Large intestine (tissue), 12 donors: ENCODE measurements around the gene C19orf25. TPM values are rescaled to one million over a fixed set of nuclear protein-coding genes. Genes with fewer than 3 reads are reported as not detected.
A peak's percentile ranks its signal among the peaks of the same experiment; 100 is the strongest.

Experiments
- DNase-seq, 2 donors: peaks; one replicate each; pipeline versions ENCODE4 v3.0.0 to v3.0.0-alpha.2; 2013
- H3K27ac ChIP-seq: one replicate; pipeline ENCODE4 v1.5.1; 2013; ENCODE audit warnings: low read length
- H3K27me3 ChIP-seq: 2 replicates; pipeline ENCODE4 v1.6.1; 2013; ENCODE audit warnings: low read length; ENCODE audit not compliant: control insufficient read depth, insufficient read depth
- H3K36me3 ChIP-seq: 2 replicates; pipeline ENCODE4 v1.6.1; 2013; ENCODE audit warnings: low read length; ENCODE audit not compliant: control insufficient read depth, insufficient read depth
- H3K4me1 ChIP-seq: one replicate; pipeline ENCODE4 v1.6.1; 2013; ENCODE audit warnings: low read length; ENCODE audit not compliant: control insufficient read depth, insufficient read depth
- H3K4me3 ChIP-seq: one replicate; pipeline ENCODE4 v1.5.1; 2013; ENCODE audit warnings: low read length
- H3K9me3 ChIP-seq: one replicate; pipeline ENCODE4 v1.6.1; 2013; ENCODE audit warnings: mild to moderate bottlenecking, low read depth, low read length, moderate library complexity; ENCODE audit not compliant: control insufficient read depth
- WGBS: methylation state at CpG from one replicate; pipeline ENCODE4 v1.1.5; 2013; ENCODE audit warnings: low lambda C conversion rate; ENCODE audit not compliant: insufficient coverage; 5-methylcytosine and 5-hydroxymethylcytosine counted together
- long read RNA-seq, 11 donors: transcript quantifications; one replicate each; lab custom pipeline, GENCODE V29; 2026
- polyA plus RNA-seq: library from polyadenylated mRNA; unstranded; fragments of 120-200 nt; gene quantifications from one replicate; pipeline ENCODE4 v1.2.1, GENCODE V29; 2013

Gene C19orf25
- 29.8 TPM for polyA plus RNA-seq
- long read RNA-seq, donor 1, transcript C19orf25-203 (3 exons, 1,837 nt), result major isoform, 10 of 16 reads
- long read RNA-seq, donor 1, partial matches to known transcripts, result 0 of 16 reads
- long read RNA-seq, donor 1, other reads (novel, unspliced or antisense), result 0 of 16 reads
- long read RNA-seq, donor 2, transcript C19orf25-203 (3 exons, 1,837 nt), result major isoform, 11 of 465 reads
- long read RNA-seq, donor 2, transcript C19orf25-211 (1 exons, 2,314 nt), result minor isoform, 10 of 465 reads
- long read RNA-seq, donor 2, partial matches to known transcripts, result 405 of 465 reads
- long read RNA-seq, donor 2, other reads (novel, unspliced or antisense), result 32 of 465 reads
- long read RNA-seq, donor 3, result 0 reads
- long read RNA-seq, donor 4, partial matches to known transcripts, result 0 of 3 reads
- long read RNA-seq, donor 4, other reads (novel, unspliced or antisense), result 0 of 3 reads
- long read RNA-seq, donor 5, transcript C19orf25-203 (3 exons, 1,837 nt), result major isoform, 5 of 11 reads
- long read RNA-seq, donor 5, partial matches to known transcripts, result 0 of 11 reads
- long read RNA-seq, donor 5, other reads (novel, unspliced or antisense), result 0 of 11 reads
- long read RNA-seq, donor 6, transcript C19orf25-203 (3 exons, 1,837 nt), result major isoform, 5 of 586 reads
- long read RNA-seq, donor 6, partial matches to known transcripts, result 358 of 586 reads
- long read RNA-seq, donor 6, other reads (novel, unspliced or antisense), result 213 of 586 reads
- long read RNA-seq, donor 7, transcript C19orf25-203 (3 exons, 1,837 nt), result major isoform, 5 of 8 reads
- long read RNA-seq, donor 7, partial matches to known transcripts, result 0 of 8 reads
- long read RNA-seq, donor 7, other reads (novel, unspliced or antisense), result 0 of 8 reads
- long read RNA-seq, donor 8, transcript C19orf25-203 (3 exons, 1,837 nt), result major isoform, 9 of 17 reads
- long read RNA-seq, donor 8, partial matches to known transcripts, result 0 of 17 reads
- long read RNA-seq, donor 8, other reads (novel, unspliced or antisense), result 0 of 17 reads
- long read RNA-seq, donor 9, transcript C19orf25-203 (3 exons, 1,837 nt), result major isoform, 11 of 28 reads
- long read RNA-seq, donor 9, transcript C19orf25-202 (2 exons, 2,403 nt), result minor isoform, 5 of 28 reads
- long read RNA-seq, donor 9, transcript C19orf25-211 (1 exons, 2,314 nt), result minor isoform, 10 of 28 reads
- long read RNA-seq, donor 9, partial matches to known transcripts, result 0 of 28 reads
- long read RNA-seq, donor 9, other reads (novel, unspliced or antisense), result 0 of 28 reads
- long read RNA-seq, donor 10, transcript C19orf25-211 (1 exons, 2,314 nt), result minor isoform, 7 of 26 reads
- long read RNA-seq, donor 10, transcript C19orf25-203 (3 exons, 1,837 nt), result major isoform, 15 of 26 reads
- long read RNA-seq, donor 10, partial matches to known transcripts, result 0 of 26 reads
- long read RNA-seq, donor 10, other reads (novel, unspliced or antisense), result 0 of 26 reads
- long read RNA-seq, donor 11, transcript C19orf25-203 (3 exons, 1,837 nt), result major isoform, 5 of 9 reads
- long read RNA-seq, donor 11, partial matches to known transcripts, result 0 of 9 reads
- long read RNA-seq, donor 11, other reads (novel, unspliced or antisense), result 0 of 9 reads

DNA sequence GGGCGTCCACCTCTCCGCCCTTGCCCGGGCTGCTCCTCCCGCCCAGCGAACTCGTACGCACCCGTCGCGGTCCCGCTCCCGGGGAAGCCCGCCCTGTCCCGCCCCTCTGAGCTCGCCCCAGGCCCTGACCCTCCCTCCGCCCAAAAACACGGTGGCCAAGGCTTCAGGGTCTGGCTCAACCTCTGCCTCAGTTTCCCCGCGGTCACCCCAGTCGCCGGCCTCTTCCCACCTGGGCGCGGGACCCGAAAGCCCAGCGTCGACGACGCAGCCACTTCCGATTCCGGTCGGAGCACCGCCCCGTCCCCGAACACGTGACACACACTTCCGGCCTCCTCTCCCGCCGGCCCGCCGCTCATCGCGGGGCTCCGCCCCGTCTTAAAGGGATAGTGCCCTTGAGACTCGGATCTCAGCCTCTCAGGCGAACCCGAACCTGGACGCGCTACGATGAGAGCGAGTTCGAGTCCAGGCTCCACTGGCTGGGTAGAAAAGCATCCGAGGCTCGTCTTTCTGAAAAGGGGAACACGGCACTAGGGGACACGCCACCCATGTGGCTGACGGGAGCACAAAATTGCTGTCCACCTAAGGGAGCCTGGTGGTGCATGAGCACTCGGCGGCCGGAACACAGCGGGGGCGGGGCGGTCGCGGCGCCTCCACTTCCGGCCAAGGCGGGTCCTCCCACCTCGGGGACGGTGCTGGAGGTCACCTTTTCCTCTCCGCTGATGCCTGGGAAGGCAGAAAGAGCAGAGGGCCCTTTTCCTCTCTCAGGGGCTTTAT is at the start of gene C19orf25:
TSS of gene C19orf25 (minus strand) at position 282 of the 774 bp plus-strand sequence. CDS start 312 bp downstream, outside the sequence.
- H3K9me3 ChIP-seq, result no peaks in the 10 kb centered on the region
- peak within 1 kb of the TSS; percentile 65 for H3K27ac ChIP-seq
- peak within 1 kb of the TSS; percentile 85 for H3K4me3 ChIP-seq
- no CpG with 5 or more reads among the region's 71 CpGs for WGBS
- H3K4me1 ChIP-seq, result peaks cover 3% of the 10 kb centered on the region
- no peaks in the 10 kb centered on the region for H3K27me3 ChIP-seq
- peaks cover 23% of the 10 kb centered on the region for H3K36me3 ChIP-seq
- DNase-seq, result peak; percentile 95 to 96

DNA sequence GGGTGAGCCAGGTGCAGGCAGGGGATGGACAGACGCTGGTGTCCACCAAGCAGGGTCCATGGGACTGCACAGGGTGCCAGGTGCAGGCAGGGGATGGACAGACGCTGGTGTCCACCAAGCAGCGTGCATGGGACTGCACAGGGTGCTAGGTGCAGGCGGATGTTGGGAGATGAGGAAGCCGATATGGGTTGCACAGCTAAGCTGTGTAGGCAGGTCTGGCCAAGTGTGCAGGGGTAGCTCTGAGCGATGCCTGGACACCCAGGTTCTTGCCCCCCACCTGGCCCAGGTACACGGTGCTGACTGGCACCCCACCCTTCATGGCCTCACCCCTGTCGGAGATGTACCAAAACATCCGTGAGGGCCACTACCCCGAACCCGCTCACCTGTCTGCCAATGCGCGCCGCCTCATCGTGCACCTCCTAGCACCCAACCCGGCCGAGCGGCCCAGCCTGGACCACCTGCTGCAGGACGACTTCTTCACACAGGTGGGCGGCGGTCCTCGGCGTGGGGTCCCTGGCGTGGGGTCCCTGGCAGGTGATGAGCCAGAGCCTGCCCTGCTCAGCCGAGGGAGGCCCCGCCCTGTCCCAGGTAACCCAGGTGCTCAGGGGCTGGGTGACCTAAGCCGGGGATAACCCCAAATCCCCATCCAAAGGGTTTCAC is 48.8 kb upstream of the C19orf25 start:
- peaks cover 3% of the 10 kb centered on the region for H3K9me3 ChIP-seq
- no peak overlapping the region for H3K4me3 ChIP-seq
- no peak for DNase-seq
- peaks cover 32% of the 10 kb centered on the region for H3K27me3 ChIP-seq
- H3K4me1 ChIP-seq, result no peaks in the 10 kb centered on the region
- no peak overlapping the region for H3K27ac ChIP-seq
- WGBS, result no CpG with 5 or more reads among the region's 27 CpGs
- no peaks in the 10 kb centered on the region for H3K36me3 ChIP-seq

GRCh38 chr19:1526979-1527649 is 48.1 kb upstream of the C19orf25 start:
- Histone ChIP-seq H3K36me3 (no peaks in the 10 kb centered on the region), H3K27ac (no peak overlapping the region), H3K27me3 (peaks cover 36% of the 10 kb centered on the region), H3K4me3 (no peak overlapping the region), H3K4me1 (no peaks in the 10 kb centered on the region), H3K9me3 (peaks cover 3% of the 10 kb centered on the region)
- DNase-seq, result no peak
- WGBS, result 76% methylated on average over 3 of the region's 18 CpGs

GRCh38 chr19:1526066-1526778 is 47.2 kb upstream of the C19orf25 start:
- Histone ChIP-seq H3K36me3 (no peaks in the 10 kb centered on the region), H3K4me1 (no peaks in the 10 kb centered on the region), H3K9me3 (peaks cover 3% of the 10 kb centered on the region), H3K4me3 (no peak overlapping the region), H3K27me3 (peaks cover 42% of the 10 kb centered on the region), H3K27ac (no peak overlapping the region)
- WGBS, result no CpG with 5 or more reads among the region's 33 CpGs
- DNase-seq, result no peak

DNA sequence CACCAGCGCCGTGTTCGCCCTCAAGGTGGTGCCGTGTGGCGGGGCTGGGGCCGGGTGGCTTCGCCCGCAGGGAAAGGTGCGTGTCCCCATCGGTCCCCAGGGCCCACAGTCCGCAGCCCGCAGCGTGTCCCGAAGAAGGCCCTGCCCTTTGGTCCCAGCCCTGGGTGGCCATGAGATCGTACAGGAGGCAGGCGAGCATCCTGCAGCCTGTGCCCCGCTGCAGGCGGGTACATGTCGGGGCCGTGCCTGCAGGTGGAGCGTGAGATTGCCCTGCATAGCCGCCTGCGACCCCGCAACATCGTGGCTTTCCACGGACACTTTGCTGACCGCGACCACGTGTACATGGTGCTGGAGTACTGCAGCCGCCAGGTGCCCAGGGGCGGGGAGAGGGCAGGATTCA is 46.3 kb upstream of the C19orf25 start:
- Histone ChIP-seq H3K36me3 (no peaks in the 10 kb centered on the region), H3K4me1 (no peaks in the 10 kb centered on the region), H3K27me3 (peaks cover 42% of the 10 kb centered on the region), H3K4me3 (no peak overlapping the region), H3K9me3 (peaks cover 3% of the 10 kb centered on the region), H3K27ac (no peak overlapping the region)
- WGBS, result no CpG with 5 or more reads among the region's 31 CpGs
- DNase-seq, result no peak

DNA sequence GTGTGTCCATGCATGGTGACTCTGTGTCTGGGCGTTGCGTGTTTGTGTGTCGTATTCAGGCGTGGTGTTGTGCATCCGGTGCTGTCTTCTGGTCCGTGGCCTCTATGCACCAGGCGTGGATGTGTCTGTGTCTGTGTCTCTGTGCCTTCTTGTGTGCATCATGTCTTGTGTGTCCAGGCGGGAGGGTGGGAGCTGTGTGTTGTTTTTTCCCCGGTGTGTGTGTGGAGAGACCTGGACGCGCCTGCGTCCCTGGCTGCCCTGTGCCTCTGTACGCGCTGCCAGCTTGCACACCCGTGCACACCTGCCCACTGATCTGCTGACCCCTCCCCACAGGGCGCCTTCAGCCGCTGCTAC is 45.9 kb upstream of the C19orf25 start:
- Histone ChIP-seq H3K27me3 (peaks cover 42% of the 10 kb centered on the region), H3K4me1 (no peaks in the 10 kb centered on the region)

GRCh38 chr19:1524287-1524971 is 45.4 kb upstream of the C19orf25 start:
- peaks cover 3% of the 10 kb centered on the region for H3K9me3 ChIP-seq
- no peak overlapping the region for H3K4me3 ChIP-seq
- H3K27me3 ChIP-seq, result peaks cover 42% of the 10 kb centered on the region
- H3K36me3 ChIP-seq, result no peaks in the 10 kb centered on the region
- no peak for DNase-seq
- WGBS, result no CpG with 5 or more reads among the region's 49 CpGs
- H3K4me1 ChIP-seq, result no peaks in the 10 kb centered on the region
- H3K27ac ChIP-seq, result no peak overlapping the region

More for the DNA sequence above, 45.9 kb upstream of the C19orf25 start:
- Histone ChIP-seq H3K4me3 (no peak overlapping the region), H3K9me3 (peaks cover 3% of the 10 kb centered on the region), H3K36me3 (no peaks in the 10 kb centered on the region), H3K27ac (no peak overlapping the region)
- no CpG with 5 or more reads among the region's 17 CpGs for WGBS
- DNase-seq, result no peak
